ENCODE measurements around the gene RNF130.

Gene RNF130

GRCh38 chr5:180084638-180085561, 13.3 kb upstream of the RNF130 start:
- no peak for DNase-seq (ENCODE audit: low read depth in 2 of 2)

GRCh38 chr5:180083529-180084060, 12.0 kb upstream of the RNF130 start:
- no peak for DNase-seq (ENCODE audit: low read depth in 2 of 2)

GRCh38 chr5:180082633-180083420, 11.3 kb upstream of the RNF130 start:
- DNase-seq (ENCODE audit: low read depth in 2 of 2): no peak

GRCh38 chr5:180081481-180081880, 9.9 kb upstream of the RNF130 start:
- DNase-seq (ENCODE audit: low read depth in 2 of 2): no peak

GRCh38 chr5:180080486-180081280, 9.1 kb upstream of the RNF130 start:
- no peak for DNase-seq (ENCODE audit: low read depth in 2 of 2)

- DNase-seq (ENCODE audit: low read depth in 2 of 2): no peak
These were observed 8.3 kb upstream of the RNF130 start for GRCh38 chr5:180079702-180080466.

- no peak for DNase-seq (ENCODE audit: low read depth in 2 of 2)
These were observed 6.8 kb upstream of the RNF130 start for GRCh38 chr5:180078348-180078747.

- no peak for DNase-seq (ENCODE audit: low read depth in 2 of 2)
These were observed 6.2 kb upstream of the RNF130 start for GRCh38 chr5:180077594-180078284.

GRCh38 chr5:180075703-180076102, 4.1 kb upstream of the RNF130 start:
- no peak for DNase-seq (ENCODE audit: low read depth in 2 of 2)

- no peak for DNase-seq (ENCODE audit: low read depth in 2 of 2)
These were observed 2.9 kb upstream of the RNF130 start for GRCh38 chr5:180074462-180074861.

GRCh38 chr5:180072556-180072955, 997 bp upstream of the RNF130 start:
- DNase-seq (ENCODE audit: low read depth in 2 of 2): no peak

GRCh38 chr5:180072256-180072548, 643 bp upstream of the RNF130 start:
- no peak for DNase-seq (ENCODE audit: low read depth in 2 of 2)

- no peak for DNase-seq (ENCODE audit: low read depth in 2 of 2)
These were observed 616 bp downstream of the RNF130 start for GRCh38 chr5:180070756-180071530.

- DNase-seq (ENCODE audit: low read depth in 2 of 2): no peak
These were observed 1.8 kb downstream of the RNF130 start for GRCh38 chr5:180069589-180070247.

- DNase-seq (ENCODE audit: low read depth in 2 of 2): no peak
These were observed 3.0 kb downstream of the RNF130 start for GRCh38 chr5:180068519-180069090.

- DNase-seq (ENCODE audit: low read depth in 2 of 2): no peak
These were observed 3.6 kb downstream of the RNF130 start for GRCh38 chr5:180067986-180068385.

GRCh38 chr5:180060192-180060591, 11.4 kb downstream of the RNF130 start:
- no peak for DNase-seq (ENCODE audit: low read depth in 2 of 2)

GRCh38 chr5:180059326-180059725, 12.2 kb downstream of the RNF130 start:
- no peak for DNase-seq (ENCODE audit: low read depth in 2 of 2)

GRCh38 chr5:180056153-180056552, 15.4 kb downstream of the RNF130 start:
- no peak for DNase-seq (ENCODE audit: low read depth in 2 of 2)

All from stimulated activated CD8-positive, alpha-beta memory T cell treated with anti-CD3 and anti-CD28 coated beads, Interleukin-7, amount 100 ng/mL, for 1 hour (primary cell).